GM23338 (cell line): ENCODE results near the gene TTC27. TPM values are rescaled to one million over a fixed set of nuclear protein-coding genes. Genes with fewer than 3 reads are reported as not detected.

ENCODE experiments used
- ATAC-seq: fragments of 200-7000 bp; cut with Tn5 transposase; 3 replicates; pipeline ENCODE4 v1.9.1; 2020
- DNase-seq: peaks from one replicate; pipeline ENCODE4 v3.0.0-alpha.2; 2015; ENCODE audit warnings: low spot score
- H2AFZ ChIP-seq: fragments of 200-600 bp; sonication (generic); 2 replicates; pipeline ENCODE4 v1.8.0; 2016; ENCODE audit warnings: antibody characterized with exemption, mild to moderate bottlenecking, moderate library complexity
- H3F3A ChIP-seq: fragments of 200-600 bp; sonication (generic); replicated peaks from 2 replicates; pipeline ENCODE4 v1.8.0; 2017; ENCODE audit warnings: antibody characterized with exemption, mixed run types, low read depth
- H3K27ac ChIP-seq: fragments of 200-600 bp; sonication (generic); 2 replicates; pipeline ENCODE4 v1.6.1; 2016; ENCODE audit warnings: low read depth
- H3K27me3 ChIP-seq: fragments of 200-600 bp; sonication (generic); 2 replicates; pipeline ENCODE4 v1.8.0; 2016; ENCODE audit warnings: mild to moderate bottlenecking, mixed run types, moderate library complexity; ENCODE audit not compliant: insufficient read depth
- H3K36me3 ChIP-seq: fragments of 200-600 bp; sonication (generic); 2 replicates; pipeline ENCODE4 v1.8.0; 2016; ENCODE audit warnings: mild to moderate bottlenecking; ENCODE audit not compliant: insufficient read depth
- H3K4me1 ChIP-seq: fragments of 200-600 bp; sonication (generic); 2 replicates; pipeline ENCODE4 v1.8.0; 2016; ENCODE audit warnings: mild to moderate bottlenecking, moderate library complexity; ENCODE audit not compliant: insufficient read depth
- H3K4me2 ChIP-seq: fragments of 200-600 bp; sonication (generic); 2 replicates; pipeline ENCODE4 v1.7.1; 2017; ENCODE audit warnings: mixed run types
- H3K4me3 ChIP-seq: fragments of 200-600 bp; sonication (generic); 2 replicates; pipeline ENCODE4 v1.6.1; 2016; ENCODE audit warnings: mixed run types
- H3K79me2 ChIP-seq: fragments of 200-600 bp; sonication (generic); replicated peaks from 2 replicates; pipeline ENCODE4 v1.8.0; 2017; ENCODE audit warnings: mild to moderate bottlenecking; ENCODE audit not compliant: insufficient read depth
- H3K9me2 ChIP-seq: fragments of 200-600 bp; sonication (generic); 2 replicates; pipeline ENCODE4 v1.8.0; 2017; ENCODE audit not compliant: insufficient read depth
- H4K20me1 ChIP-seq: fragments of 200-600 bp; sonication (generic); replicated peaks from 2 replicates; pipeline ENCODE4 v1.8.0; 2017; ENCODE audit warnings: mild to moderate bottlenecking; ENCODE audit not compliant: insufficient read depth
- H3K27ac Mint-ChIP-seq: 2 replicates; pipeline ENCODE4 v1.8.0; 2020; ENCODE audit warnings: inconsistent platforms, mild to moderate bottlenecking, moderate library complexity, mixed read lengths
- H3K27me3 Mint-ChIP-seq: 3 replicates; pipeline ENCODE4 v1.8.0; 2022; ENCODE audit warnings: low read depth, mild to moderate bottlenecking, moderate library complexity, mixed read lengths, inconsistent platforms; ENCODE audit not compliant: insufficient read depth, poor library complexity
- H3K36me3 Mint-ChIP-seq: 3 replicates; pipeline ENCODE4 v1.8.0; 2021; ENCODE audit warnings: low read depth, mild to moderate bottlenecking, inconsistent platforms, moderate library complexity, mixed read lengths
- H3K4me1 Mint-ChIP-seq: 3 replicates; pipeline ENCODE4 v1.8.0; 2020; ENCODE audit warnings: mild to moderate bottlenecking, inconsistent platforms, mixed read lengths
- H3K4me3 Mint-ChIP-seq: 3 replicates; pipeline ENCODE4 v1.8.0; 2021; ENCODE audit warnings: moderate library complexity, mild to moderate bottlenecking, inconsistent platforms, mixed read lengths
- H3K9me3 Mint-ChIP-seq: 3 replicates; pipeline ENCODE4 v1.8.0; 2020; ENCODE audit warnings: moderate library complexity, mild to moderate bottlenecking, inconsistent platforms, mixed read lengths
- CREB1 ChIP-seq: fragments of 250-450 bp; sonication (Bioruptor Pico); IDR thresholded peaks from 2 replicates; pipeline ENCODE4 v1.5.0; 2020; ENCODE audit warnings: low read depth, mild to moderate bottlenecking, moderate library complexity
- EZH2 ChIP-seq: fragments of 200-600 bp; sonication (generic); IDR thresholded peaks from one replicate; pipeline ENCODE4 v1.8.0; 2017; ENCODE audit warnings: antibody characterized with exemption, mild to moderate bottlenecking, low read depth; ENCODE audit not compliant: unreplicated experiment
- EZH2phosphoT487 ChIP-seq: fragments of 200-600 bp; sonication (generic); IDR thresholded peaks from one replicate; pipeline ENCODE4 v1.8.1; 2018; ENCODE audit warnings: antibody characterized with exemption; ENCODE audit not compliant: unreplicated experiment
- JUNB ChIP-seq: IDR thresholded peaks from one replicate; pipeline ENCODE4 v1.6.1; 2016; ENCODE audit warnings: antibody characterized with exemption; ENCODE audit not compliant: unreplicated experiment
- NANOG ChIP-seq: IDR thresholded peaks from 2 replicates; pipeline ENCODE4 v1.6.1; 2016; ENCODE audit warnings: antibody characterized with exemption, borderline replicate concordance
- POLR2AphosphoS5 ChIP-seq: IDR thresholded peaks from 2 replicates; pipeline ENCODE4 v1.6.1; 2016; ENCODE audit warnings: antibody characterized with exemption, low read depth
- STAT1 ChIP-seq: IDR thresholded peaks from one replicate; pipeline ENCODE4 v1.6.1; 2016; ENCODE audit warnings: antibody characterized with exemption; ENCODE audit not compliant: unreplicated experiment
- ZNF114 ChIP-seq: fragments of 250-450 bp; sonication (Bioruptor Pico); IDR thresholded peaks from 2 replicates; pipeline ENCODE4 v1.5.0; 2020; ENCODE audit warnings: mild to moderate bottlenecking, moderate library complexity
- ZNF331 ChIP-seq: fragments of 250-450 bp; sonication (Bioruptor Pico); IDR thresholded peaks from 2 replicates; pipeline ENCODE4 v1.5.0; 2020; ENCODE audit warnings: low read depth, mild to moderate bottlenecking, moderate library complexity
- polyA plus RNA-seq: library from polyadenylated mRNA; unstranded; fragments of >200 nt; fragmentation: Nextera tagmentation; extraction: Ambion mirVana; gene quantifications from 2 replicates; pipeline ENCODE4 v1.2.1, GENCODE V29; 2016
- total RNA-seq: library from RNA; depleted of rRNA; stranded (reverse); fragments of >200 nt; shearing (Covaris generic); gene quantifications from 2 replicates; pipeline ENCODE4 v1.2.3, GENCODE V29; 2014
- TF ChIP-seq, protein P1 (sequence below), 2 experiments: fragments of 200-600 bp in 1 of 2; sonication (generic) in 1 of 2; conservative IDR thresholded peaks; 2 replicates each; pipeline versions ENCODE4 v1.5.1 to v1.6.1; 2016 to 2017; ENCODE audit warnings: antibody characterized with exemption in 2 of 2, low read depth in 2 of 2, mild to moderate bottlenecking in 2 of 2, moderate library complexity in 1 of 2
- TF ChIP-seq, protein P2 (sequence below): IDR thresholded peaks from 2 replicates; pipeline ENCODE4 v1.6.1; 2016; ENCODE audit warnings: antibody characterized with exemption
- TF ChIP-seq, protein P3 (sequence below): fragments of 250-450 bp; sonication (Bioruptor Pico); IDR thresholded peaks from 2 replicates; pipeline ENCODE4 v1.5.0; 2020; ENCODE audit warnings: mild to moderate bottlenecking, moderate library complexity
- TF ChIP-seq, protein P4 (sequence below): IDR thresholded peaks from one replicate; pipeline ENCODE4 v1.6.1; 2018; ENCODE audit warnings: antibody characterized with exemption; ENCODE audit not compliant: unreplicated experiment

Gene TTC27
- total and polyA plus RNA-seq, 2 experiments from 2014 or later, result 11.8 to 41.3 TPM

DNA sequence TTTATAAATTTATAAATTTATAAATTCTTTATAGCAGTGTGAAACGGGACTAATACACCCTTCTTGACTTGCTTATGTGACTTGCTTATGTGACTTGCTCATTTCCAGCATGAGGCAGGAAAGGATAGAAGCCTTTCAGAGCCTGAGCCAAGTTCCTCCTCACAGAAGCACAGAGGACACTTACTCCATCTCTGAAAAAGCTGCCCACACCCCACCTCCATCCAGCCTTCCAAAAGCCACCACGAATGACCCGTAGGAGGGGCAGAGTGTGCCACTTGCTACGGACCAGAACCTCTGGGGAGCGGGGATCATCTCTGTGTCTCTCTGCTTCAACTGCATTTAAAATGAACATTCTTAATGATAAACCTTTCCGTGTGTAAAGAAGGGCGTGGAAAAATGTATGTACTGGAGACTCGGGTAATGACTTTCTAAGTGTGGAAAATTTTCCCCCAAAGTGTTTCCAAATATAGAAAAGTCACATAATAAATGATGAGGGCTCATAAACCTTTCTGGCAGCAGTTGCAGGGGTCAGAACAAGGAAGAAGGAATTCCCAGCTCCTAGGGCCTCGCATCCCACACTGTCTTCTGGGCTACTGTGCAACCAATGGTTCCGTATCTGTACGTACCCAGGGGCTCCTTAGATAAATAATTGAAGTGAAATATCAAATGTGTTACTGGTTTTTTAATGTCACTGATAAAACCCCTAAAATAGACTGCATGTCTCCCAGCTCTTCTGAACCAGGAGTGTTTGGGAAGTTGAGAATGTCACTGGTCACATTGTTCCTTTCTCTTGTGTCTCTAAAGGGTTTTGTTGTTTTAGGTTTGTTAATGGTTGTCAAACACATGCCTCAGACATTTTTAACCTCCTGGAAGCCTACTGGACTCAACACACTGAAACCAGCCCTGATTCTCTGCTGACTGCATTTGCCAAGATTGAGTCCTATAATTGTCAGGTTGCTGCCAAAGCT lies 214.4 kb downstream of the TTC27 start:
- H3K4me1 ChIP-seq, result no peaks in the 10 kb centered on the region
- H3K27me3 ChIP-seq, result no peaks in the 10 kb centered on the region
- ATAC-seq, result no peak
- no peak overlapping the region for H3K27ac ChIP-seq
- H2AFZ ChIP-seq, result no peak overlapping the region
- Mint-ChIP-seq H3K4me3 (no peak overlapping the region), H3K27ac (no peak overlapping the region), H3K36me3 (peaks cover 13% of the 10 kb centered on the region; the same call in 1 of the 3 replicates), H3K9me3 (peaks cover 27% of the 10 kb centered on the region), H3K4me1 (no peaks in the 10 kb centered on the region), H3K27me3 (no peaks in the 10 kb centered on the region)
- no peaks in the 10 kb centered on the region for H4K20me1 ChIP-seq
- no peak overlapping the region for H3K4me2 ChIP-seq
- 0 out of 2 replicates have a peak, but pooled peaks cover 2% of the 10 kb centered on the region for H3K9me2 ChIP-seq
- H3F3A ChIP-seq, result no peaks in the 10 kb centered on the region
- H3K36me3 ChIP-seq, result no peaks in the 10 kb centered on the region
- H3K4me3 ChIP-seq, result no peak overlapping the region
- no peaks in the 10 kb centered on the region for H3K79me2 ChIP-seq
- TF ChIP-seq EZH2phosphoT487 (no peak), ZNF331 (CRISPR knock-in tag) (no peak), ZNF114 (CRISPR knock-in tag) (no peak), CREB1 (no peak), STAT1 (no peak), JUNB (no peak), EZH2 (no peak), POLR2AphosphoS5 (no peak), NANOG (no peak)
- TF ChIP-seq, protein P1, sequence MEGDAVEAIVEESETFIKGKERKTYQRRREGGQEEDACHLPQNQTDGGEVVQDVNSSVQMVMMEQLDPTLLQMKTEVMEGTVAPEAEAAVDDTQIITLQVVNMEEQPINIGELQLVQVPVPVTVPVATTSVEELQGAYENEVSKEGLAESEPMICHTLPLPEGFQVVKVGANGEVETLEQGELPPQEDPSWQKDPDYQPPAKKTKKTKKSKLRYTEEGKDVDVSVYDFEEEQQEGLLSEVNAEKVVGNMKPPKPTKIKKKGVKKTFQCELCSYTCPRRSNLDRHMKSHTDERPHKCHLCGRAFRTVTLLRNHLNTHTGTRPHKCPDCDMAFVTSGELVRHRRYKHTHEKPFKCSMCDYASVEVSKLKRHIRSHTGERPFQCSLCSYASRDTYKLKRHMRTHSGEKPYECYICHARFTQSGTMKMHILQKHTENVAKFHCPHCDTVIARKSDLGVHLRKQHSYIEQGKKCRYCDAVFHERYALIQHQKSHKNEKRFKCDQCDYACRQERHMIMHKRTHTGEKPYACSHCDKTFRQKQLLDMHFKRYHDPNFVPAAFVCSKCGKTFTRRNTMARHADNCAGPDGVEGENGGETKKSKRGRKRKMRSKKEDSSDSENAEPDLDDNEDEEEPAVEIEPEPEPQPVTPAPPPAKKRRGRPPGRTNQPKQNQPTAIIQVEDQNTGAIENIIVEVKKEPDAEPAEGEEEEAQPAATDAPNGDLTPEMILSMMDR (conservative IDR thresholded peaks at IDR 0.05; ENCODE audit: low read depth in 2 of 2), result no peak
- TF ChIP-seq, protein P2, sequence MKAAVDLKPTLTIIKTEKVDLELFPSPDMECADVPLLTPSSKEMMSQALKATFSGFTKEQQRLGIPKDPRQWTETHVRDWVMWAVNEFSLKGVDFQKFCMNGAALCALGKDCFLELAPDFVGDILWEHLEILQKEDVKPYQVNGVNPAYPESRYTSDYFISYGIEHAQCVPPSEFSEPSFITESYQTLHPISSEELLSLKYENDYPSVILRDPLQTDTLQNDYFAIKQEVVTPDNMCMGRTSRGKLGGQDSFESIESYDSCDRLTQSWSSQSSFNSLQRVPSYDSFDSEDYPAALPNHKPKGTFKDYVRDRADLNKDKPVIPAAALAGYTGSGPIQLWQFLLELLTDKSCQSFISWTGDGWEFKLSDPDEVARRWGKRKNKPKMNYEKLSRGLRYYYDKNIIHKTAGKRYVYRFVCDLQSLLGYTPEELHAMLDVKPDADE, result no peak
- TF ChIP-seq, protein P3, sequence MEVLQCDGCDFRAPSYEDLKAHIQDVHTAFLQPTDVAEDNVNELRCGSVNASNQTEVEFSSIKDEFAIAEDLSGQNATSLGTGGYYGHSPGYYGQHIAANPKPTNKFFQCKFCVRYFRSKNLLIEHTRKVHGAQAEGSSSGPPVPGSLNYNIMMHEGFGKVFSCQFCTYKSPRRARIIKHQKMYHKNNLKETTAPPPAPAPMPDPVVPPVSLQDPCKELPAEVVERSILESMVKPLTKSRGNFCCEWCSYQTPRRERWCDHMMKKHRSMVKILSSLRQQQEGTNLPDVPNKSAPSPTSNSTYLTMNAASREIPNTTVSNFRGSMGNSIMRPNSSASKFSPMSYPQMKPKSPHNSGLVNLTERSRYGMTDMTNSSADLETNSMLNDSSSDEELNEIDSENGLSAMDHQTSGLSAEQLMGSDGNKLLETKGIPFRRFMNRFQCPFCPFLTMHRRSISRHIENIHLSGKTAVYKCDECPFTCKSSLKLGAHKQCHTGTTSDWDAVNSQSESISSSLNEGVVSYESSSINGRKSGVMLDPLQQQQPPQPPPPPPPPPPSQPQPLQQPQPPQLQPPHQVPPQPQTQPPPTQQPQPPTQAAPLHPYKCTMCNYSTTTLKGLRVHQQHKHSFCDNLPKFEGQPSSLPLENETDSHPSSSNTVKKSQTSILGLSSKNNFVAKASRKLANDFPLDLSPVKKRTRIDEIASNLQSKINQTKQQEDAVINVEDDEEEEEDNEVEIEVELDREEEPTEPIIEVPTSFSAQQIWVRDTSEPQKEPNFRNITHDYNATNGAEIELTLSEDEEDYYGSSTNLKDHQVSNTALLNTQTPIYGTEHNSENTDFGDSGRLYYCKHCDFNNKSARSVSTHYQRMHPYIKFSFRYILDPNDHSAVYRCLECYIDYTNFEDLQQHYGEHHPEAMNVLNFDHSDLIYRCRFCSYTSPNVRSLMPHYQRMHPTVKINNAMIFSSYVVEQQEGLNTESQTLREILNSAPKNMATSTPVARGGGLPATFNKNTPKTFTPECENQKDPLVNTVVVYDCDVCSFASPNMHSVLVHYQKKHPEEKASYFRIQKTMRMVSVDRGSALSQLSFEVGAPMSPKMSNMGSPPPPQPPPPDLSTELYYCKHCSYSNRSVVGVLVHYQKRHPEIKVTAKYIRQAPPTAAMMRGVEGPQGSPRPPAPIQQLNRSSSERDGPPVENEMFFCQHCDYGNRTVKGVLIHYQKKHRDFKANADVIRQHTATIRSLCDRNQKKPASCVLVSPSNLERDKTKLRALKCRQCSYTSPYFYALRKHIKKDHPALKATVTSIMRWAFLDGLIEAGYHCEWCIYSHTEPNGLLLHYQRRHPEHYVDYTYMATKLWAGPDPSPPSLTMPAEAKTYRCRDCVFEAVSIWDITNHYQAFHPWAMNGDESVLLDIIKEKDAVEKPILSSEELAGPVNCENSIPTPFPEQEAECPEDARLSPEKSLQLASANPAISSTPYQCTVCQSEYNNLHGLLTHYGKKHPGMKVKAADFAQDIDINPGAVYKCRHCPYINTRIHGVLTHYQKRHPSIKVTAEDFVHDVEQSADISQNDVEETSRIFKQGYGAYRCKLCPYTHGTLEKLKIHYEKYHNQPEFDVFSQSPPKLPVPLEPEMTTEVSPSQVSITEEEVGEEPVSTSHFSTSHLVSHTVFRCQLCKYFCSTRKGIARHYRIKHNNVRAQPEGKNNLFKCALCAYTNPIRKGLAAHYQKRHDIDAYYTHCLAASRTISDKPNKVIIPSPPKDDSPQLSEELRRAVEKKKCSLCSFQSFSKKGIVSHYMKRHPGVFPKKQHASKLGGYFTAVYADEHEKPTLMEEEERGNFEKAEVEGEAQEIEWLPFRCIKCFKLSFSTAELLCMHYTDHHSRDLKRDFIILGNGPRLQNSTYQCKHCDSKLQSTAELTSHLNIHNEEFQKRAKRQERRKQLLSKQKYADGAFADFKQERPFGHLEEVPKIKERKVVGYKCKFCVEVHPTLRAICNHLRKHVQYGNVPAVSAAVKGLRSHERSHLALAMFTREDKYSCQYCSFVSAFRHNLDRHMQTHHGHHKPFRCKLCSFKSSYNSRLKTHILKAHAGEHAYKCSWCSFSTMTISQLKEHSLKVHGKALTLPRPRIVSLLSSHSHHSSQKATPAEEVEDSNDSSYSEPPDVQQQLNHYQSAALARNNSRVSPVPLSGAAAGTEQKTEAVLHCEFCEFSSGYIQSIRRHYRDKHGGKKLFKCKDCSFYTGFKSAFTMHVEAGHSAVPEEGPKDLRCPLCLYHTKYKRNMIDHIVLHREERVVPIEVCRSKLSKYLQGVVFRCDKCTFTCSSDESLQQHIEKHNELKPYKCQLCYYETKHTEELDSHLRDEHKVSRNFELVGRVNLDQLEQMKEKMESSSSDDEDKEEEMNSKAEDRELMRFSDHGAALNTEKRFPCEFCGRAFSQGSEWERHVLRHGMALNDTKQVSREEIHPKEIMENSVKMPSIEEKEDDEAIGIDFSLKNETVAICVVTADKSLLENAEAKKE (CRISPR knock-in tag), result no peak
- TF ChIP-seq, protein P4, sequence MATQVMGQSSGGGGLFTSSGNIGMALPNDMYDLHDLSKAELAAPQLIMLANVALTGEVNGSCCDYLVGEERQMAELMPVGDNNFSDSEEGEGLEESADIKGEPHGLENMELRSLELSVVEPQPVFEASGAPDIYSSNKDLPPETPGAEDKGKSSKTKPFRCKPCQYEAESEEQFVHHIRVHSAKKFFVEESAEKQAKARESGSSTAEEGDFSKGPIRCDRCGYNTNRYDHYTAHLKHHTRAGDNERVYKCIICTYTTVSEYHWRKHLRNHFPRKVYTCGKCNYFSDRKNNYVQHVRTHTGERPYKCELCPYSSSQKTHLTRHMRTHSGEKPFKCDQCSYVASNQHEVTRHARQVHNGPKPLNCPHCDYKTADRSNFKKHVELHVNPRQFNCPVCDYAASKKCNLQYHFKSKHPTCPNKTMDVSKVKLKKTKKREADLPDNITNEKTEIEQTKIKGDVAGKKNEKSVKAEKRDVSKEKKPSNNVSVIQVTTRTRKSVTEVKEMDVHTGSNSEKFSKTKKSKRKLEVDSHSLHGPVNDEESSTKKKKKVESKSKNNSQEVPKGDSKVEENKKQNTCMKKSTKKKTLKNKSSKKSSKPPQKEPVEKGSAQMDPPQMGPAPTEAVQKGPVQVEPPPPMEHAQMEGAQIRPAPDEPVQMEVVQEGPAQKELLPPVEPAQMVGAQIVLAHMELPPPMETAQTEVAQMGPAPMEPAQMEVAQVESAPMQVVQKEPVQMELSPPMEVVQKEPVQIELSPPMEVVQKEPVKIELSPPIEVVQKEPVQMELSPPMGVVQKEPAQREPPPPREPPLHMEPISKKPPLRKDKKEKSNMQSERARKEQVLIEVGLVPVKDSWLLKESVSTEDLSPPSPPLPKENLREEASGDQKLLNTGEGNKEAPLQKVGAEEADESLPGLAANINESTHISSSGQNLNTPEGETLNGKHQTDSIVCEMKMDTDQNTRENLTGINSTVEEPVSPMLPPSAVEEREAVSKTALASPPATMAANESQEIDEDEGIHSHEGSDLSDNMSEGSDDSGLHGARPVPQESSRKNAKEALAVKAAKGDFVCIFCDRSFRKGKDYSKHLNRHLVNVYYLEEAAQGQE, result no peak
- no peak for DNase-seq
